SK-N-SH (cell line): ENCODE results near the gene CKAP2L. TPM values are rescaled to one million over a fixed set of nuclear protein-coding genes. Genes with fewer than 3 reads are reported as not detected.

ENCODE experiments used
- CTCF ChIA-PET: fragments of 300-600, 350-600 bp; formaldehyde crosslinking; extraction: SDS; loops from one replicate; lab custom pipeline; 2021; lab: Yijun Ruan, JAX
- POLR2A ChIA-PET: fragments of 350-600 bp; sonication (Branson Sonifier 250); formaldehyde crosslinking; extraction: SDS; loops from one replicate; lab custom pipeline; 2020; ENCODE audit warnings: antibody characterized with exemption, inconsistent platforms; lab: Yijun Ruan, JAX
- DNase-seq: peaks from one replicate; pipeline ENCODE4 v3.0.0; 2012
- H2AFZ ChIP-seq: fragments of 200-600 bp; sonication (generic); 2 replicates; pipeline ENCODE4 v1.8.1; 2016; ENCODE audit warnings: antibody characterized with exemption, mild to moderate bottlenecking, low read depth
- H3F3A ChIP-seq: fragments of 200-600 bp; sonication (generic); replicated peaks from 2 replicates; pipeline ENCODE3; 2016; ENCODE audit warnings: antibody characterized with exemption, mild to moderate bottlenecking; ENCODE audit not compliant: insufficient read depth
- H3K27ac ChIP-seq, 2 experiments: fragments of 200-500 bp in 1 of 2; fragments of 200-600 bp in 1 of 2; sonication (Bioruptor generic) in 1 of 2; sonication (generic), shearing (Covaris generic) in 1 of 2; 2 replicates each; pipeline versions ENCODE4 v1.5.1 to v1.6.1; 2014 to 2016; ENCODE audit warnings: low read depth in 2 of 2, inconsistent platforms in 1 of 2, low read length in 1 of 2, mild to moderate bottlenecking in 1 of 2, mixed read lengths in 1 of 2
- H3K27me3 ChIP-seq: fragments of 200-600 bp; sonication (generic), shearing (Covaris generic); 2 replicates; pipeline ENCODE4 v1.6.1; 2016; ENCODE audit warnings: mixed run types; ENCODE audit not compliant: insufficient read depth
- H3K36me3 ChIP-seq, 2 experiments: fragments of 200-500 bp in 1 of 2; fragments of 200-600 bp in 1 of 2; sonication (Bioruptor generic) in 1 of 2; sonication (generic) in 1 of 2; replicated peaks in 1 of 2; 2 replicates each; pipeline versions ENCODE3 to v1.5.1; 2014 to 2016; ENCODE audit warnings: low read length in 1 of 2, mild to moderate bottlenecking in 1 of 2; ENCODE audit not compliant: insufficient read depth in 2 of 2, control insufficient read depth in 1 of 2
- H3K4me1 ChIP-seq, 2 experiments: fragments of 200-500 bp in 1 of 2; fragments of 200-600 bp in 1 of 2; sonication (Bioruptor generic) in 1 of 2; sonication (generic), shearing (Covaris generic) in 1 of 2; 2 replicates each; pipeline versions ENCODE4 v1.5.1 to v1.6.1; 2014 to 2016; ENCODE audit warnings: low read depth in 1 of 2, low read length in 1 of 2, mixed run types in 1 of 2; ENCODE audit not compliant: insufficient read depth in 2 of 2, control insufficient read depth in 1 of 2
- H3K4me2 ChIP-seq: fragments of 200-600 bp; sonication (generic), shearing (Covaris generic); 2 replicates; pipeline ENCODE4 v1.6.1; 2017; ENCODE audit warnings: mixed run types
- H3K4me3 ChIP-seq, 2 experiments: fragments of 200-500 bp in 1 of 2; fragments of 200-600 bp in 1 of 2; sonication (Bioruptor generic) in 1 of 2; sonication (generic), shearing (Covaris generic) in 1 of 2; 2 replicates each; pipeline versions ENCODE4 v1.5.1 to v1.8.1; 2014 to 2016; ENCODE audit warnings: low read depth in 2 of 2, inconsistent platforms in 1 of 2, low read length in 1 of 2, mild to moderate bottlenecking in 1 of 2, mixed read lengths in 1 of 2, moderate library complexity in 1 of 2
- H3K79me2 ChIP-seq: fragments of 200-600 bp; sonication (generic); 2 replicates; pipeline ENCODE4 v1.8.1; 2017; ENCODE audit warnings: mild to moderate bottlenecking; ENCODE audit not compliant: insufficient read depth
- H3K9ac ChIP-seq: fragments of 200-600 bp; sonication (generic); 2 replicates; pipeline ENCODE4 v1.6.1; 2017; ENCODE audit warnings: mixed run types
- H3K9me2 ChIP-seq: fragments of 200-600 bp; sonication (generic); 2 replicates; pipeline ENCODE4 v1.6.1; 2017; ENCODE audit warnings: mixed run types
- H3K9me3 ChIP-seq: fragments of 200-600 bp; sonication (generic); 2 replicates; pipeline ENCODE4 v1.6.1; 2017; ENCODE audit warnings: mixed run types, mild to moderate bottlenecking, moderate library complexity
- H4K20me1 ChIP-seq: fragments of 200-600 bp; sonication (generic); 2 replicates; pipeline ENCODE4 v1.6.1; 2017; ENCODE audit warnings: mild to moderate bottlenecking, mixed run types; ENCODE audit not compliant: insufficient read depth
- EP300 ChIP-seq, 2 experiments: IDR thresholded peaks; 2 replicates each; pipeline versions ENCODE4 v1.4.0 to v1.6.1; 2012; ENCODE audit warnings: borderline replicate concordance in 1 of 2, low read depth in 1 of 2, low read length in 1 of 2
- FOSL2 ChIP-seq: IDR thresholded peaks from 2 replicates; pipeline ENCODE4 v1.4.0; 2012; ENCODE audit warnings: low read depth, mild to moderate bottlenecking, moderate library complexity, borderline replicate concordance
- GABPA ChIP-seq: IDR thresholded peaks from 2 replicates; pipeline ENCODE4 v1.4.0; 2012; ENCODE audit warnings: low read depth, mild to moderate bottlenecking
- MEF2A ChIP-seq: IDR thresholded peaks from 2 replicates; pipeline ENCODE4 v1.4.0; 2012; ENCODE audit warnings: low read depth, borderline replicate concordance
- POLR2AphosphoS5 ChIP-seq: IDR thresholded peaks from 2 replicates; pipeline ENCODE4 v1.6.1; 2012; ENCODE audit warnings: low read depth, low read length
- RAD21 ChIP-seq: IDR thresholded peaks from 2 replicates; pipeline ENCODE4 v1.6.1; 2012; ENCODE audit warnings: mild to moderate bottlenecking, low read length
- RXRA ChIP-seq: IDR thresholded peaks from 2 replicates; pipeline ENCODE4 v1.4.0; 2012; ENCODE audit warnings: low read depth, mild to moderate bottlenecking, borderline replicate concordance
- SIN3A ChIP-seq: IDR thresholded peaks from 2 replicates; pipeline ENCODE4 v1.6.1; 2012; ENCODE audit warnings: low read depth, mild to moderate bottlenecking, low read length, moderate library complexity, borderline replicate concordance
- TAF1 ChIP-seq: IDR thresholded peaks from 2 replicates; pipeline ENCODE4 v1.6.1; 2012; ENCODE audit warnings: low read depth, mild to moderate bottlenecking, low read length, moderate library complexity, borderline replicate concordance
- TCF12 ChIP-seq: IDR thresholded peaks from 2 replicates; pipeline ENCODE4 v1.4.0; 2012
- TEAD4 ChIP-seq: IDR thresholded peaks from 2 replicates; pipeline ENCODE4 v1.4.0; 2012; ENCODE audit warnings: mild to moderate bottlenecking, borderline replicate concordance; ENCODE audit not compliant: insufficient read depth
- WGBS: methylation state at CpG from one replicate; pipeline ENCODE4 v1.1.6; 2017; ENCODE audit warnings: low lambda C conversion rate; 5-methylcytosine and 5-hydroxymethylcytosine counted together
- polyA plus RNA-seq, 3 experiments: library from polyadenylated mRNA; depleted of rRNA; stranded (reverse); fragments of >200 nt; gene quantifications; 2 replicates each; pipeline ENCODE4 v1.2.3, GENCODE V29; 2012
- TF ChIP-seq, protein P1 (sequence below): IDR thresholded peaks from 2 replicates; pipeline ENCODE4 v1.6.1; 2012; ENCODE audit warnings: mild to moderate bottlenecking, low read depth, low read length, moderate library complexity

Gene CKAP2L
- polyA plus RNA-seq, 1 of the 3 experiments (the other 2 are of a cell fraction): 2.9 TPM

- no peaks in the 10 kb centered on the region for H3K9me3 ChIP-seq
- H2AFZ ChIP-seq: no peak overlapping the region
- H3K36me3 ChIP-seq: no peaks in the 10 kb centered on the region
- ChIA-PET CTCF (interaction anchor here (0.5 to 7.4 kb wide), 37 partner anchors 9 to 1228 kb away, joined by 3 to 179 read pairs (median 7); partner anchors contain the start of gene SLC20A1), POLR2A (interaction anchor here (1.0 kb wide), 1 partner anchor 101 kb away, joined by 3 read pairs; no protein-coding TSS in a partner anchor)
- H3K27me3 ChIP-seq: no peaks in the 10 kb centered on the region
- no peak overlapping the region for H3K4me3 ChIP-seq
- H3K9ac ChIP-seq: no peak overlapping the region
- WGBS: 88% methylated on average over 15 of the region's 19 CpGs
- H3K27ac ChIP-seq: no peak overlapping the region
- H3K79me2 ChIP-seq: no peaks in the 10 kb centered on the region
- H3F3A ChIP-seq: no peaks in the 10 kb centered on the region
- no peaks in the 10 kb centered on the region for H4K20me1 ChIP-seq
- no peaks in the 10 kb centered on the region for H3K9me2 ChIP-seq
- no peak for TF ChIP-seq GABPA
- TF ChIP-seq TCF12: no peak
- no peak for TF ChIP-seq TEAD4
- TF ChIP-seq SIN3A: no peak
- TF ChIP-seq TAF1: no peak
- TF ChIP-seq RAD21: no peak
- no peak for TF ChIP-seq POLR2AphosphoS5
- TF ChIP-seq, protein P1, sequence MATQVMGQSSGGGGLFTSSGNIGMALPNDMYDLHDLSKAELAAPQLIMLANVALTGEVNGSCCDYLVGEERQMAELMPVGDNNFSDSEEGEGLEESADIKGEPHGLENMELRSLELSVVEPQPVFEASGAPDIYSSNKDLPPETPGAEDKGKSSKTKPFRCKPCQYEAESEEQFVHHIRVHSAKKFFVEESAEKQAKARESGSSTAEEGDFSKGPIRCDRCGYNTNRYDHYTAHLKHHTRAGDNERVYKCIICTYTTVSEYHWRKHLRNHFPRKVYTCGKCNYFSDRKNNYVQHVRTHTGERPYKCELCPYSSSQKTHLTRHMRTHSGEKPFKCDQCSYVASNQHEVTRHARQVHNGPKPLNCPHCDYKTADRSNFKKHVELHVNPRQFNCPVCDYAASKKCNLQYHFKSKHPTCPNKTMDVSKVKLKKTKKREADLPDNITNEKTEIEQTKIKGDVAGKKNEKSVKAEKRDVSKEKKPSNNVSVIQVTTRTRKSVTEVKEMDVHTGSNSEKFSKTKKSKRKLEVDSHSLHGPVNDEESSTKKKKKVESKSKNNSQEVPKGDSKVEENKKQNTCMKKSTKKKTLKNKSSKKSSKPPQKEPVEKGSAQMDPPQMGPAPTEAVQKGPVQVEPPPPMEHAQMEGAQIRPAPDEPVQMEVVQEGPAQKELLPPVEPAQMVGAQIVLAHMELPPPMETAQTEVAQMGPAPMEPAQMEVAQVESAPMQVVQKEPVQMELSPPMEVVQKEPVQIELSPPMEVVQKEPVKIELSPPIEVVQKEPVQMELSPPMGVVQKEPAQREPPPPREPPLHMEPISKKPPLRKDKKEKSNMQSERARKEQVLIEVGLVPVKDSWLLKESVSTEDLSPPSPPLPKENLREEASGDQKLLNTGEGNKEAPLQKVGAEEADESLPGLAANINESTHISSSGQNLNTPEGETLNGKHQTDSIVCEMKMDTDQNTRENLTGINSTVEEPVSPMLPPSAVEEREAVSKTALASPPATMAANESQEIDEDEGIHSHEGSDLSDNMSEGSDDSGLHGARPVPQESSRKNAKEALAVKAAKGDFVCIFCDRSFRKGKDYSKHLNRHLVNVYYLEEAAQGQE: no peak
- no peak for TF ChIP-seq RXRA
- no peak for TF ChIP-seq FOSL2
- TF ChIP-seq MEF2A: no peak
- no peak for TF ChIP-seq EP300 (IDR thresholded peaks at IDR 0.05; ENCODE audit: borderline replicate concordance in 1 of 2, low read depth in 1 of 2, low read length in 1 of 2)
- TF ChIP-seq, all 33 proteins: peak for 0
- Histone ChIP-seq H3K4me1 (peaks cover 0 to 6% of the 10 kb centered on the region in 2 experiments; a peak in 1 of 4 replicates), H3K4me2 (no peak overlapping the region)
- DNase-seq: no peak
Observed at GRCh38 chr2:112727276-112728028, 37.0 kb downstream of the CKAP2L start.
